ENCODE measurements around the gene F10.
"Not testable (repeated sequence)": the region's sequence is repeated elsewhere in the genome, so short reads cannot be mapped to it uniquely, and the experiment has no call there.

Gene F10

GRCh38 chr13:113159701-113160100, 37.1 kb downstream of the F10 start:
- H3K4me3 Mint-ChIP-seq: no peak overlapping the region
- H3K27me3 Mint-ChIP-seq (ENCODE audit: low read depth, poor library complexity): peaks cover 39% of the 10 kb centered on the region
- DNase-seq: no peak
- H3K36me3 Mint-ChIP-seq (ENCODE audit: low read depth): peaks cover 17% of the 10 kb centered on the region
- no peak for TF ChIP-seq CTCF (IDR thresholded peaks at IDR 0.05)
- H3K9me3 Mint-ChIP-seq: peaks cover 28% of the 10 kb centered on the region
- no peak overlapping the region for H3K27ac Mint-ChIP-seq
- H3K4me1 Mint-ChIP-seq: peaks cover 57% of the 10 kb centered on the region

- H3K36me3 Mint-ChIP-seq (ENCODE audit: low read depth): peaks cover 21% of the 10 kb centered on the region
- peaks cover 44% of the 10 kb centered on the region for H3K27me3 Mint-ChIP-seq (ENCODE audit: low read depth, poor library complexity)
- no peak for DNase-seq
- no peak for TF ChIP-seq CTCF (IDR thresholded peaks at IDR 0.05)
- peaks cover 17% of the 10 kb centered on the region for H3K9me3 Mint-ChIP-seq
- H3K4me3 Mint-ChIP-seq: peak overlapping the region; percentile 50
- H3K4me1 Mint-ChIP-seq: peaks cover 50% of the 10 kb centered on the region
- no peak overlapping the region for H3K27ac Mint-ChIP-seq
Observed at GRCh38 chr13:113160983-113161382, 38.4 kb downstream of the F10 start.

- Mint-ChIP-seq H3K27ac (no peak overlapping the region), H3K4me3 (peak overlapping the region; percentile 50), H3K27me3 (ENCODE audit: low read depth, poor library complexity) (peaks cover 44% of the 10 kb centered on the region), H3K36me3 (ENCODE audit: low read depth) (peaks cover 26% of the 10 kb centered on the region), H3K9me3 (peaks cover 13% of the 10 kb centered on the region), H3K4me1 (peaks cover 50% of the 10 kb centered on the region)
- no peak for DNase-seq
- TF ChIP-seq CTCF (IDR thresholded peaks at IDR 0.05): no peak
Observed at GRCh38 chr13:113161433-113161832, 38.8 kb downstream of the F10 start.

- H3K9me3 Mint-ChIP-seq, DNase-seq, H3K4me3 Mint-ChIP-seq, H3K27ac Mint-ChIP-seq: not testable (repeated sequence)
- Mint-ChIP-seq H3K36me3 (ENCODE audit: low read depth) (peaks cover 31% of the 10 kb centered on the region), H3K27me3 (ENCODE audit: low read depth, poor library complexity) (peaks cover 44% of the 10 kb centered on the region), H3K4me1 (peaks cover 49% of the 10 kb centered on the region)
Observed at GRCh38 chr13:113161975-113162374, 39.4 kb downstream of the F10 start.

- DNase-seq: no peak
- no peak for TF ChIP-seq CTCF (IDR thresholded peaks at IDR 0.05)
- H3K9me3 Mint-ChIP-seq: no peaks in the 10 kb centered on the region
- peaks cover 36% of the 10 kb centered on the region for H3K36me3 Mint-ChIP-seq (ENCODE audit: low read depth)
- no peak overlapping the region for H3K27ac Mint-ChIP-seq
- peaks cover 40% of the 10 kb centered on the region for H3K27me3 Mint-ChIP-seq (ENCODE audit: low read depth, poor library complexity)
- H3K4me1 Mint-ChIP-seq: peaks cover 39% of the 10 kb centered on the region
- no peak overlapping the region for H3K4me3 Mint-ChIP-seq
Observed at GRCh38 chr13:113162783-113163685, 40.4 kb downstream of the F10 start.

- TF ChIP-seq CTCF (IDR thresholded peaks at IDR 0.05): no peak
- H3K9me3 Mint-ChIP-seq: no peaks in the 10 kb centered on the region
- H3K4me3 Mint-ChIP-seq: no peak overlapping the region
- peaks cover 38% of the 10 kb centered on the region for H3K27me3 Mint-ChIP-seq (ENCODE audit: low read depth, poor library complexity)
- no peak overlapping the region for H3K27ac Mint-ChIP-seq
- DNase-seq: no peak
- H3K36me3 Mint-ChIP-seq (ENCODE audit: low read depth): peaks cover 49% of the 10 kb centered on the region
- H3K4me1 Mint-ChIP-seq: peaks cover 27% of the 10 kb centered on the region
Observed at GRCh38 chr13:113164492-113164891, 41.9 kb downstream of the F10 start.

Measured in nephron progenitor cell (in vitro differentiated cells).